MM.1S (cell line): ENCODE data around the gene NPR2.

Source experiments
- DNase-seq: peaks from one replicate; pipeline ENCODE4 v3.0.0-alpha.2; 2015
- H2AFZ ChIP-seq: fragments of 300-600 bp; sonication (generic); 2 replicates; pipeline ENCODE4 v1.6.0; 2016; ENCODE audit warnings: antibody characterized with exemption, low read length
- H3F3A ChIP-seq: fragments of 300-600 bp; sonication (generic); 2 replicates; pipeline ENCODE4 v1.6.1; 2016; ENCODE audit warnings: mild to moderate bottlenecking, antibody characterized with exemption, low read length, moderate library complexity, mixed read lengths; ENCODE audit not compliant: insufficient read depth
- H3K27ac ChIP-seq: fragments of 300-600 bp; sonication (generic); 2 replicates; pipeline ENCODE4 v1.5.1; 2016; ENCODE audit warnings: mild to moderate bottlenecking, low read length
- H3K27me3 ChIP-seq: fragments of 300-600 bp; sonication (generic); replicated peaks from 2 replicates; pipeline ENCODE4 v1.6.0; 2016; ENCODE audit warnings: low read length; ENCODE audit not compliant: insufficient read depth
- H3K36me3 ChIP-seq: fragments of 300-600 bp; sonication (generic); replicated peaks from 2 replicates; pipeline ENCODE4 v1.6.1; 2016; ENCODE audit warnings: mild to moderate bottlenecking, low read length, mixed read lengths; ENCODE audit not compliant: insufficient read depth
- H3K4me1 ChIP-seq: fragments of 300-600 bp; sonication (generic); 2 replicates; pipeline ENCODE4 v1.6.1; 2016; ENCODE audit warnings: low read length, mixed read lengths
- H3K4me2 ChIP-seq: fragments of 300-600 bp; sonication (generic); 2 replicates; pipeline ENCODE4 v1.6.0; 2016; ENCODE audit warnings: low read depth, low read length
- H3K4me3 ChIP-seq: fragments of 300-600 bp; sonication (generic); 2 replicates; pipeline ENCODE4 v1.5.1; 2016; ENCODE audit warnings: low read length, mixed read lengths
- H3K79me2 ChIP-seq: fragments of 300-600 bp; sonication (generic); 2 replicates; pipeline ENCODE4 v1.6.1; 2016; ENCODE audit warnings: mixed run types, low read length, mixed read lengths
- H3K9ac ChIP-seq: fragments of 300-600 bp; sonication (generic); 2 replicates; pipeline ENCODE4 v1.6.1; 2016; ENCODE audit warnings: low read length, mixed read lengths
- H3K9me2 ChIP-seq: fragments of 300-600 bp; sonication (generic); replicated peaks from 2 replicates; pipeline ENCODE4 v1.6.1; 2016; ENCODE audit warnings: mild to moderate bottlenecking, low read length, mixed read lengths; ENCODE audit not compliant: insufficient read depth
- H3K9me3 ChIP-seq: fragments of 300-600 bp; sonication (generic); replicated peaks from 2 replicates; pipeline ENCODE4 v1.6.1; 2016; ENCODE audit warnings: mild to moderate bottlenecking, low read length, mixed read lengths; ENCODE audit not compliant: insufficient read depth
- H4K20me1 ChIP-seq: fragments of 300-600 bp; sonication (generic); 2 replicates; pipeline ENCODE4 v1.6.1; 2016; ENCODE audit warnings: mild to moderate bottlenecking, low read length, moderate library complexity, mixed read lengths; ENCODE audit not compliant: insufficient read depth
- CTCF ChIP-seq: fragments of 300-600 bp; sonication (generic); IDR thresholded peaks from 2 replicates; pipeline ENCODE4 v1.5.1; 2016; ENCODE audit warnings: antibody characterized with exemption, low read length, mixed read lengths
- EZH2 ChIP-seq: fragments of 300-600 bp; sonication (generic); optimal IDR thresholded peaks from 2 replicates; pipeline ENCODE3; 2017; ENCODE audit warnings: low read depth, mild to moderate bottlenecking, antibody characterized with exemption, low read length, mixed read lengths
- EZH2phosphoT487 ChIP-seq: fragments of 300-600 bp; sonication (generic); IDR thresholded peaks from 2 replicates; pipeline ENCODE4 v1.6.1; 2018; ENCODE audit warnings: antibody characterized with exemption, low read length

The NPR2 gene

GRCh38 chr9:35750256-35750531 is 41.2 kb upstream of the NPR2 start:
- no peak for TF ChIP-seq EZH2phosphoT487
- no peak for TF ChIP-seq CTCF
- TF ChIP-seq EZH2: no peak
- H3K9ac ChIP-seq: peak overlapping the region; percentile 85; the same call in 1 of the 2 replicates
- H3K9me3 ChIP-seq: no peaks in the 10 kb centered on the region
- H3K4me1 ChIP-seq: peaks cover 20% of the 10 kb centered on the region
- no peaks in the 10 kb centered on the region for H3K27me3 ChIP-seq
- H3K4me3 ChIP-seq: peak overlapping the region; percentile 96
- H3F3A ChIP-seq: peaks cover 14% of the 10 kb centered on the region
- H3K9me2 ChIP-seq: no peaks in the 10 kb centered on the region
- H3K4me2 ChIP-seq: peak overlapping the region; percentile 77
- no peak overlapping the region for H2AFZ ChIP-seq
- 0 out of 2 replicates have a peak, but pooled peaks cover 5% of the 10 kb centered on the region for H3K36me3 ChIP-seq
- peaks cover 52% of the 10 kb centered on the region for H3K79me2 ChIP-seq
- H4K20me1 ChIP-seq: peaks cover 11% of the 10 kb centered on the region
- peak overlapping the region; percentile 50; the same call in 1 of the 2 replicates for H3K27ac ChIP-seq
- DNase-seq: no peak

- Histone ChIP-seq H3K9me3 (no peaks in the 10 kb centered on the region), H3F3A (peaks cover 24% of the 10 kb centered on the region), H3K4me3 (no peak overlapping the region), H3K9ac (no peak overlapping the region), H3K36me3 (0 out of 2 replicates have a peak, but pooled peaks cover 5% of the 10 kb centered on the region), H3K4me1 (peaks cover 18% of the 10 kb centered on the region), H3K79me2 (peaks cover 33% of the 10 kb centered on the region), H2AFZ (no peak overlapping the region), H3K27ac (no peak overlapping the region), H3K27me3 (no peaks in the 10 kb centered on the region), H3K4me2 (no peak overlapping the region), H4K20me1 (no peaks in the 10 kb centered on the region), H3K9me2 (no peaks in the 10 kb centered on the region)
- no peak for TF ChIP-seq CTCF
- TF ChIP-seq EZH2phosphoT487: no peak
- no peak for TF ChIP-seq EZH2
- DNase-seq: no peak
Observed at GRCh38 chr9:35753466-35753865, 37.9 kb upstream of the NPR2 start.

GRCh38 chr9:35754264-35754663 is 37.1 kb upstream of the NPR2 start, which contains the start of gene MSMP:
Gene MSMP (minus strand): TSS chr9:35754276. CDS start chr9:35754129, 147 bp downstream.
- H3K27ac ChIP-seq: no peak within 1 kb of the TSS
- no peak within 1 kb of the TSS for H3K4me2 ChIP-seq
- no peaks in the 10 kb centered on the region for H3K27me3 ChIP-seq
- peaks cover 20% of the 10 kb centered on the region for H3F3A ChIP-seq
- H3K9me2 ChIP-seq: no peaks in the 10 kb centered on the region
- 0 out of 2 replicates have a peak, but pooled peaks cover 5% of the 10 kb centered on the region for H3K36me3 ChIP-seq
- H2AFZ ChIP-seq: no peak within 1 kb of the TSS
- H3K4me3 ChIP-seq: no peak within 1 kb of the TSS
- no peaks in the 10 kb centered on the region for H3K9me3 ChIP-seq
- no peaks in the 10 kb centered on the region for H4K20me1 ChIP-seq
- peaks cover 24% of the 10 kb centered on the region for H3K4me1 ChIP-seq
- TF ChIP-seq EZH2phosphoT487 (no peak), EZH2 (no peak), CTCF (no peak)
- H3K79me2 ChIP-seq: peaks cover 37% of the 10 kb centered on the region
- no peak for DNase-seq
- H3K9ac ChIP-seq: no peak within 1 kb of the TSS
